HG03139 (cell line): Measurements from ENCODE around the gene AP3D1.
"Not testable (repeated sequence)": the region's sequence is repeated elsewhere in the genome, so short reads cannot be mapped to it uniquely, and the experiment has no call there.

Experiments
- ATAC-seq: cut with Tn5 transposase; IDR thresholded peaks from one replicate; pipeline ENCODE4 v1.9.1; 2021; ENCODE audit not compliant: unreplicated experiment

AP3D1 gene

GRCh38 chr19:2151339-2152229 is at the start of gene AP3D1:
Gene AP3D1 (minus strand): TSS chr19:2151566. CDS start chr19:2151334, 232 bp downstream.
- ATAC-seq, result peak; percentile 86

- not testable (repeated sequence) for ATAC-seq
Observed at GRCh38 chr19:2200624-2201294, 49.4 kb upstream of the AP3D1 start.

GRCh38 chr19:2199861-2200623 is 48.7 kb upstream of the AP3D1 start:
- no peak for ATAC-seq

GRCh38 chr19:2199215-2199614 is 47.8 kb upstream of the AP3D1 start:
- no peak for ATAC-seq

- ATAC-seq, result no peak
Observed at GRCh38 chr19:2198317-2198716, 47.0 kb upstream of the AP3D1 start.

GRCh38 chr19:2197270-2197669 is 45.9 kb upstream of the AP3D1 start:
- ATAC-seq, result no peak

- no peak for ATAC-seq
Observed at GRCh38 chr19:2195914-2196313, 44.5 kb upstream of the AP3D1 start.

- no peak for ATAC-seq
Observed at GRCh38 chr19:2195361-2195760, 44.0 kb upstream of the AP3D1 start.

- no peak for ATAC-seq
Observed at GRCh38 chr19:2194513-2195078, 43.2 kb upstream of the AP3D1 start.

- no peak for ATAC-seq
Observed at GRCh38 chr19:2193807-2194206, 42.4 kb upstream of the AP3D1 start.

- no peak for ATAC-seq
Observed at GRCh38 chr19:2192862-2193261, 41.5 kb upstream of the AP3D1 start.

- no peak for ATAC-seq
Observed at GRCh38 chr19:2191456-2192310, 40.3 kb upstream of the AP3D1 start.

- ATAC-seq, result no peak
Observed at GRCh38 chr19:2190848-2191455, 39.6 kb upstream of the AP3D1 start.

GRCh38 chr19:2189880-2190279 is 38.5 kb upstream of the AP3D1 start:
- ATAC-seq, result no peak

- no peak for ATAC-seq
Observed at GRCh38 chr19:2188708-2189385, 37.5 kb upstream of the AP3D1 start.

GRCh38 chr19:2187159-2187558 is 35.8 kb upstream of the AP3D1 start:
- ATAC-seq, result no peak

GRCh38 chr19:2186071-2186846 is 34.9 kb upstream of the AP3D1 start:
- ATAC-seq, result no peak

- no peak for ATAC-seq
Observed at GRCh38 chr19:2185734-2186070, 34.3 kb upstream of the AP3D1 start.
